Measurements from ENCODE around the gene EXOC4.

GRCh38 chr7:133783276-133783675 is 530.4 kb downstream of the EXOC4 start:
- TF ChIP-seq POLR2A (IDR thresholded peaks at IDR 0.05; ENCODE audit: low read depth): no peak
- no peak for TF ChIP-seq EP300 (IDR thresholded peaks at IDR 0.05)
- no peak for TF ChIP-seq CTCF (IDR thresholded peaks at IDR 0.05)
- TF ChIP-seq POLR2AphosphoS5 (IDR thresholded peaks at IDR 0.05): no peak
